Esophagus muscularis mucosa (tissue), 4 donors: ENCODE results near the gene CYBC1. TPM values are rescaled to one million over a fixed set of nuclear protein-coding genes. Genes with fewer than 3 reads are reported as not detected.
"Not testable (repeated sequence)": the region's sequence is repeated elsewhere in the genome, so short reads cannot be mapped to it uniquely, and the experiment has no call there.

Experiments used
- DNase-seq: peaks from one replicate; pipeline ENCODE4 v3.0.0-alpha.2; 2017; ENCODE audit errors: extremely low spot score
- H3K27ac ChIP-seq, 4 donors: fragments of 200-600 bp; sonication (generic); replicated peaks in 1 of 4; 1 replicate in 3 of 4; 2 replicates in 1 of 4; pipeline ENCODE4 v1.5.1; 2016 to 2019; ENCODE audit warnings: mild to moderate bottlenecking in 1 of 4
- H3K27me3 ChIP-seq, 4 donors: fragments of 200-600 bp; sonication (generic); one replicate each; pipeline versions ENCODE4 v1.5.1 to v1.6.0; 2016 to 2019
- H3K36me3 ChIP-seq, 4 donors: fragments of 200-600 bp; sonication (generic); one replicate each; pipeline ENCODE4 v1.5.1; 2016 to 2019
- H3K4me1 ChIP-seq, 4 donors: fragments of 200-600 bp; sonication (generic); one replicate each; pipeline ENCODE4 v1.5.1; 2016 to 2019
- H3K4me3 ChIP-seq, 4 donors: fragments of 200-600 bp; sonication (generic); 1 replicate in 2 of 4; 2 replicates in 2 of 4; pipeline ENCODE4 v1.5.1; 2016 to 2019; ENCODE audit warnings: mild to moderate bottlenecking in 4 of 4, moderate library complexity in 1 of 4
- H3K9me3 ChIP-seq, 4 donors: fragments of 200-600 bp; sonication (generic); 1 replicate in 3 of 4; 2 replicates in 1 of 4; pipeline ENCODE4 v1.5.1; 2016 to 2019
- CTCF ChIP-seq, 3 experiments: fragments of 200-600 bp in 2 of 3; fragments of 450-650 bp in 1 of 3; sonication (generic) in 2 of 3; IDR thresholded peaks; one replicate each; pipeline ENCODE4 v1.5.1; 2017 to 2019; ENCODE audit warnings: antibody characterized with exemption in 3 of 3, mild to moderate bottlenecking in 2 of 3, moderate library complexity in 1 of 3
- EP300 ChIP-seq: sonication (generic); formaldehyde crosslinking; IDR thresholded peaks from one replicate; pipeline ENCODE4 v1.6.1; 2017; ENCODE audit warnings: antibody characterized with exemption
- POLR2A ChIP-seq: fragments of 450-650 bp; IDR thresholded peaks from one replicate; pipeline ENCODE4 v1.6.1; 2017; ENCODE audit warnings: antibody characterized with exemption, moderate library complexity, mild to moderate bottlenecking, low read depth
- POLR2AphosphoS5 ChIP-seq, 2 donors: sonication (generic); formaldehyde crosslinking; IDR thresholded peaks; one replicate each; pipeline ENCODE4 v1.6.1; 2017; ENCODE audit warnings: antibody characterized with exemption in 2 of 2
- WGBS: methylation state at CpG from one replicate; pipeline ENCODE4 v1.1.5; 2018; 5-methylcytosine and 5-hydroxymethylcytosine counted together
- intact Hi-C: fragments of 100-400 bp; cut with DNase I; formaldehyde crosslinking; loops from one replicate; pipeline ENCODE4 v1.15.1; 2023
- total RNA-seq, 4 donors: library from RNA; depleted of rRNA; stranded (reverse); fragments of >200 nt; gene quantifications; one replicate each; pipeline versions ENCODE4 v1.1.0 to v1.2.1, GENCODE V29; 2016

The CYBC1 gene
- total RNA-seq, 4 donors from 2014 or later = 40.7 to 78.3 (median 69.7) TPM

DNA sequence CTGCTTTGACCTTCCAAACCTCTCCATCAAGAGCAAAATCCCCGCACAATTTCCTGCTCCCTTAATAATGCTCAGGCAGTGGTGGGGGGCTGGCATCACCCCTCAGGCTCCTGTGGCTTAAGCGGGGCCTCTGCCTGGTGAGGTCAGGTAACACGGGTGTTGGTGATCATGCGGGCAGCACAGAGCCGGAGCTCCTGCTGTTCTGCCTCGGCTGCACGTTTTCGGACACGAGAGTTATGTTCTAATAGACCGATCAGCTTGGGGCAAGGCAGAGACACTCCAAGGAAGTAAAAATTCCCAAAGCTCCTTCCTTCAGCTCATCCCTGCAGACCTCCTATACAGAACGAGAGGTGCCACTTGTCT lies 14.0 kb upstream of the CYBC1 start:
- no peak for TF ChIP-seq POLR2AphosphoS5 (IDR thresholded peaks at IDR 0.05)
- TF ChIP-seq EP300 = no peak
- H3K4me3 ChIP-seq = no peak overlapping the region
- H3K27ac ChIP-seq = no peak overlapping the region
- intact Hi-C loops = no loop called here
- DNase-seq = no peak
- 88% methylated on average over 11 of the region's 11 CpGs for WGBS
- H3K9me3 ChIP-seq = no peaks in the 10 kb centered on the region
- H3K4me1 ChIP-seq = peaks cover 4 to 27% (median 10%) of the 10 kb centered on the region in 4 donors
- no peaks in the 10 kb centered on the region for H3K27me3 ChIP-seq
- H3K36me3 ChIP-seq = peaks cover 62 to 97% (median 91%) of the 10 kb centered on the region in 4 donors

- intact Hi-C loops = no loop called here
- TF ChIP-seq EP300 (no peak), POLR2A (no peak), CTCF (IDR thresholded peaks at IDR 0.05) (no peak), POLR2AphosphoS5 (IDR thresholded peaks at IDR 0.05) (no peak)
- Histone ChIP-seq H3K4me1 (peaks cover 9 to 32% (median 15%) of the 10 kb centered on the region in 4 donors), H3K27me3 (no peaks in the 10 kb centered on the region), H3K4me3 (no peak overlapping the region), H3K36me3 (peaks cover 57 to 92% (median 86%) of the 10 kb centered on the region in 4 donors), H3K27ac (peak overlapping the region in 2 of 4 donors; percentile 36), H3K9me3 (no peaks in the 10 kb centered on the region)
- no peak for DNase-seq
- 62% methylated on average over 7 of the region's 7 CpGs for WGBS
These were observed 13.5 kb upstream of the CYBC1 start for GRCh38 chr17:82463925-82464566.

DNA sequence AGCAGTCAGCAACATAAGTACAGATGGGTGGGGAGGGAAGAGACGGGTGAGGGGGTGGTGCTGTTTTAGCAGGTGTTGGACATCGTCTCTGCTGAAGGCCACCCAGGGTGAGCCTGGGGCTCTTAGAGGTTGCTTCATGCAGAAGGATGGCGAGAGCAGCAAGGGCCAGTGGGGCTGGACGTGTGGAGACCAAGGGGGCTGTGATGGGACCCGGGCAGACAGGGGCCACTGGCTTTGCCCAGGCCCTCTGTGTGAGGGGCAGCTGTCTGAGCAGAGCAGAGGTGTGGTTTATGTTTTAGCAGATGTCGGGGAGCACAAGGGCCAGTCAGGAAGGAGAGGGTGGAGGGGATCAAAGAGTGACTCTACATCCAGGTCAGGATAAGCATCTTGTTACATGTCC lies 12.8 kb upstream of the CYBC1 start:
- no peaks in the 10 kb centered on the region for H3K9me3 ChIP-seq
- H3K27me3 ChIP-seq = no peaks in the 10 kb centered on the region
- H3K27ac ChIP-seq = peak overlapping the region in 1 of 4 donors; percentile 36
- peaks cover 11 to 33% (median 16%) of the 10 kb centered on the region in 4 donors for H3K4me1 ChIP-seq
- TF ChIP-seq POLR2A (no peak), CTCF (IDR thresholded peaks at IDR 0.05) (no peak), POLR2AphosphoS5 (IDR thresholded peaks at IDR 0.05) (no peak), EP300 (no peak)
- intact Hi-C loops = no loop called here
- no peak for DNase-seq
- 74% methylated on average over 6 of the region's 6 CpGs for WGBS
- H3K36me3 ChIP-seq = peaks cover 50 to 85% (median 79%) of the 10 kb centered on the region in 4 donors
- H3K4me3 ChIP-seq = no peak overlapping the region

GRCh38 chr17:82461827-82462524 lies 11.4 kb upstream of the CYBC1 start:
- Histone ChIP-seq H3K27ac (no peak overlapping the region), H3K27me3 (no peaks in the 10 kb centered on the region), H3K4me1 (peaks cover 19 to 41% (median 25%) of the 10 kb centered on the region in 4 donors), H3K36me3 (peaks cover 46 to 71% (median 70%) of the 10 kb centered on the region in 4 donors), H3K9me3 (no peaks in the 10 kb centered on the region), H3K4me3 (no peak overlapping the region)
- no peak for TF ChIP-seq POLR2AphosphoS5 (IDR thresholded peaks at IDR 0.05)
- WGBS = 74% methylated on average over 10 of the region's 10 CpGs
- no peak for DNase-seq
- intact Hi-C loops = no loop called here

GRCh38 chr17:82459936-82460335 lies 9.4 kb upstream of the CYBC1 start:
- H3K9me3 ChIP-seq, H3K27me3 ChIP-seq, H3K27ac ChIP-seq, intact Hi-C loops, DNase-seq: not testable (repeated sequence)
- peaks cover 20 to 51% (median 33%) of the 10 kb centered on the region in 4 donors for H3K4me1 ChIP-seq
- 93% methylated on average over 9 of the region's 9 CpGs for WGBS
- peak overlapping the region in 1 of 4 donors; percentile 84 for H3K4me3 ChIP-seq
- peaks cover 40 to 51% (median 49%) of the 10 kb centered on the region in 4 donors for H3K36me3 ChIP-seq

GRCh38 chr17:82458885-82459424 lies 8.4 kb upstream of the CYBC1 start:
- WGBS = 2% methylated on average over 10 of the region's 62 CpGs
- Histone ChIP-seq H3K4me3 (peak overlapping the region; percentile 84 to 99 (median 97)), H3K4me1 (peaks cover 20 to 43% (median 33%) of the 10 kb centered on the region in 4 donors), H3K36me3 (peaks cover 30 to 41% (median 39%) of the 10 kb centered on the region in 4 donors), H3K27ac (peak overlapping the region; percentile 99 to 100 (median 100)), H3K9me3 (no peaks in the 10 kb centered on the region), H3K27me3 (no peaks in the 10 kb centered on the region)
- no peak for DNase-seq
- TF ChIP-seq POLR2A (no peak), POLR2AphosphoS5 (IDR thresholded peaks at IDR 0.05) (peak in 1 of 2 donors; percentile 3), CTCF (IDR thresholded peaks at IDR 0.05) (no peak), EP300 (no peak)
- intact Hi-C loops = no loop called here
